ENCODE results near the gene TUBG1.
"Not testable (repeated sequence)": the region's sequence is repeated elsewhere in the genome, so short reads cannot be mapped to it uniquely, and the experiment has no call there.

Gene TUBG1

DNA sequence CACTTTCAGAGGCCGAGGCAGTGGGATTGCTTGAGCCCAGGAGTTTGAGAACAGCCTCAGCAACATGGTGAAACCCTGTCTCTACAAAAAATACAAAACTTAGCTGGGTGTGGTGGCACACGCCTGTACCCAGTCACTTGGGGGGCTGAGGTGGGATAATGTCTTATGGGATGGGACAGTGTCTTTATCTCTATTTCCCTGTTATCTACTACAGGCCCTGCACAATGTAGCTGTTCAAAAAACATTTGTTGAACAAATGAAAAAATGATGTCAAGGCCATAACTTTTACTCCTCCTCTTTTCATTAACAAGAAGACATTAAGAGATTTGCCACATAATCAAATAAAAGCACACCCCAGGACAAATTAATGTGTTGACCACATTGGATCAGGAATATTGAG lies 13.8 kb downstream of the TUBG1 start:
- Histone ChIP-seq H3K79me2 (ENCODE audit: control insufficient read depth, insufficient read depth, low read length, poor library complexity) (no peaks in the 10 kb centered on the region), H3K4me1 (ENCODE audit: control insufficient read depth in 1 of 2, insufficient read depth in 2 of 2, low read length in 2 of 2) (no peaks in the 10 kb centered on the region), H3K27ac (ENCODE audit: low read depth, low read length) (no peak overlapping the region), H3K9ac (ENCODE audit: low read length) (no peak overlapping the region), H3K14ac (ENCODE audit: low read length) (no peak overlapping the region), H3K9me3 (ENCODE audit: insufficient read depth, low read depth, low read length) (peaks cover 2% of the 10 kb centered on the region), H2AK5ac (ENCODE audit: low read length) (no peak overlapping the region), H3K23ac (ENCODE audit: low read length) (no peak overlapping the region), H4K8ac (ENCODE audit: low read depth, low read length) (no peak overlapping the region), H4K91ac (ENCODE audit: low read depth, low read length) (no peak overlapping the region), H3K4ac (ENCODE audit: low read depth, low read length) (no peak overlapping the region), H3K36me3 (ENCODE audit: control insufficient read depth in 1 of 2, insufficient read depth in 2 of 2, low read length in 2 of 2) (no peaks in the 10 kb centered on the region), H3K18ac (ENCODE audit: low read length) (no peak overlapping the region), H2AFZ (ENCODE audit: insufficient read depth, low read length, poor library complexity) (no peak overlapping the region), H2BK5ac (ENCODE audit: low read depth, low read length, poor library complexity) (no peak overlapping the region), H3K4me2 (ENCODE audit: low read length) (no peak overlapping the region), H2BK120ac (ENCODE audit: insufficient read depth, low read length, poor library complexity) (no peak overlapping the region), H2BK12ac (ENCODE audit: low read length) (no peak overlapping the region), H3K79me1 (ENCODE audit: low read length) (no peaks in the 10 kb centered on the region), H3K4me3 (ENCODE audit: low read depth, low read length) (no peak overlapping the region), H3K27me3 (ENCODE audit: insufficient read depth, low read length) (no peaks in the 10 kb centered on the region), H4K12ac (ENCODE audit: low read depth, low read length) (no peak overlapping the region)
- DNase-seq, result no peak
- WGBS (ENCODE audit: extremely low coverage, insufficient coverage, insufficient read length), result no CpG with 5 or more reads among the region's 2 CpGs

DNA sequence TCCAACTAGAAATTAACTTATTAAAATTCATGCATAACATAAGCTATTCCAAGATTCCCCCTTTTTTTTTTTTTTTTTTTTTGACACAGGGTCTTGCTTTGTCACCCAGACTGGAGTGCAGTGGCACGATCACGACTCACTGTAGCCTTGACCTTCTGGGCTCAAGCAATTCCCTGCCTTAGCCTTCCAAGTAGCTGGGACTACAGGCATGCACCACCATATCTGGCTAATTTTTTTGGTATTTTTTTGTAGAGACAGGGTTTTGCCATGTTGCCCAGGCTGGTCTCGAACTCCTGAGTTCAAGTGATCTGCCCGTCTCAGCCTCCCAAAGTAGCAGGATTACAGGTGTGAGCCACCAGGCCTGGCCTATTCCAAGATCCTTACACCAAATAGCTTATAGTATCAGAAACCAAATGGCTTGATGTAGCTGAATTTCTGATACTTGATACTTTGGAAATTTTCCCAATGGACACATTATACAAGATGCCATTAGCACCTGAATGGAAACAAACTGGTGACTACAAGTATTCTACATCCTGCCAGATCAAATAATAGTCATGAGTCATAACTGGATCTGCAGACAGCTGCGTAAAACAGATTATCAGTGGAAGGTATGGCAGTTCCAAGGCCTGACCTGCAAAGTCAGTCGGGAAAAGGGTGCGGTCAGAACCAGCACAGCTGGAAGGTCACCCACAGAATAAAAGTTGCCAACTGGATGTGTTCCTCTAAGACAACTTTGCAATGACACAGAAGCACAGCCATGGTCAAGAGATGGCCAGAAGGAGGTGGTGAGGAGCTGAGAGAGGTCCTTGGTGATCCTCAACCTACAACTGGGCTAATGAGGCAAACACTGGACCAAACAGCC lies 14.5 kb downstream of the TUBG1 start:
- Histone ChIP-seq H3K4me3 (ENCODE audit: low read depth, low read length) (no peak overlapping the region), H3K79me2 (ENCODE audit: control insufficient read depth, insufficient read depth, low read length, poor library complexity) (no peaks in the 10 kb centered on the region), H2BK12ac (ENCODE audit: low read length) (no peak overlapping the region), H3K9me3 (ENCODE audit: insufficient read depth, low read depth, low read length) (peaks cover 2% of the 10 kb centered on the region), H3K14ac (ENCODE audit: low read length) (no peak overlapping the region), H3K27me3 (ENCODE audit: insufficient read depth, low read length) (no peaks in the 10 kb centered on the region), H3K36me3 (ENCODE audit: control insufficient read depth in 1 of 2, insufficient read depth in 2 of 2, low read length in 2 of 2) (no peaks in the 10 kb centered on the region), H3K4ac (ENCODE audit: low read depth, low read length) (no peak overlapping the region), H4K8ac (ENCODE audit: low read depth, low read length) (no peak overlapping the region), H3K18ac (ENCODE audit: low read length) (no peak overlapping the region), H2AK5ac (ENCODE audit: low read length) (no peak overlapping the region), H3K4me2 (ENCODE audit: low read length) (no peak overlapping the region), H3K4me1 (ENCODE audit: control insufficient read depth in 1 of 2, insufficient read depth in 2 of 2, low read length in 2 of 2) (no peaks in the 10 kb centered on the region), H3K9ac (ENCODE audit: low read length) (no peak overlapping the region), H2BK5ac (ENCODE audit: low read depth, low read length, poor library complexity) (no peak overlapping the region), H4K91ac (ENCODE audit: low read depth, low read length) (no peak overlapping the region), H3K27ac (ENCODE audit: low read depth, low read length) (no peak overlapping the region), H2BK120ac (ENCODE audit: insufficient read depth, low read length, poor library complexity) (no peak overlapping the region), H2AFZ (ENCODE audit: insufficient read depth, low read length, poor library complexity) (no peak overlapping the region), H3K23ac (ENCODE audit: low read length) (no peak overlapping the region), H3K79me1 (ENCODE audit: low read length) (no peaks in the 10 kb centered on the region), H4K12ac (ENCODE audit: low read depth, low read length) (no peak overlapping the region)
- DNase-seq, result no peak
- WGBS (ENCODE audit: extremely low coverage, insufficient coverage, insufficient read length), result no CpG with 5 or more reads among the region's 7 CpGs

DNA sequence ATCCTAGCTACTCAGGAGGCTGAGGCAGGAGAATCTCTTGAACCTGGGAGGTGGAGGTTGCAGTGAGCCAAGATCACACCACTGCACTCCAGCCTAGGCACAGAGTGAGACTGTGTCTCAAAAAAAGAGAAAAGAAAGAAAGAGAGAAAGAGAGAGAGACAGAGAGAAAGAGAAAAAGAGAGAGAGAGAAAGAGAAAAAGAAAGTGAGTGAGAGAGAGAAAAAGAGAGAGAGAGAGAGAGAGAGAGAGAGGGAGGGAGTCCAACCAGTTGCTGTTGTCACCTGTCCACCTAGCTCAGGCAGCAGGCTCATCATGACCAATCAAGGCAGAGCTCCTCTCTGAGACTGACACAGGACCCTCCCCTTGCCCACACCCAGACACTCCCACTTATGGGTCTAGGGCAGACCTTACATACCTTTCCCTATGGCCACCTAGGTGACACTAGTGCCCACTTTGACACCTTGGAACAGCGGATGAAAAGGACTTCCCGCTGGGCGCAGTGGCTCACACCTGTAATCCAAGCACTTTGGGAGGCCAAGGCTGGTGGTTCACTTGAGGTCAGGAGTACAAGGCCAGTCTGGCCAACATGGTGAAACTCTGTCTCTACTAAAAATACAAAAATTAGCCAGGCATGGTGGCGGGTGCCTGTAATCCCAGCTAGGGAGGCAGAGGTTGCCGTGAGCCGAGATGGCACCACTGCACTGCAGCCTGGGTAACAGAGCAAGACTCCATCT lies 17.7 kb downstream of the TUBG1 start:
- not testable (repeated sequence) for H3K79me2 ChIP-seq (ENCODE audit: control insufficient read depth, insufficient read depth, low read length, poor library complexity); H4K91ac ChIP-seq (ENCODE audit: low read depth, low read length); H3K27ac ChIP-seq (ENCODE audit: low read depth, low read length); H3K27me3 ChIP-seq (ENCODE audit: insufficient read depth, low read length); H3K4me3 ChIP-seq (ENCODE audit: low read depth, low read length); H3K18ac ChIP-seq (ENCODE audit: low read length); DNase-seq; H4K12ac ChIP-seq (ENCODE audit: low read depth, low read length); H3K23ac ChIP-seq (ENCODE audit: low read length); H3K14ac ChIP-seq (ENCODE audit: low read length); H3K4me1 ChIP-seq (ENCODE audit: control insufficient read depth in 1 of 2, insufficient read depth in 2 of 2, low read length in 2 of 2); H3K4me2 ChIP-seq (ENCODE audit: low read length); H2BK120ac ChIP-seq (ENCODE audit: insufficient read depth, low read length, poor library complexity); H2AK5ac ChIP-seq (ENCODE audit: low read length); H2BK12ac ChIP-seq (ENCODE audit: low read length); H2AFZ ChIP-seq (ENCODE audit: insufficient read depth, low read length, poor library complexity); H3K9me3 ChIP-seq (ENCODE audit: insufficient read depth, low read depth, low read length); H3K9ac ChIP-seq (ENCODE audit: low read length); H3K36me3 ChIP-seq (ENCODE audit: control insufficient read depth in 1 of 2, insufficient read depth in 2 of 2, low read length in 2 of 2); H3K4ac ChIP-seq (ENCODE audit: low read depth, low read length); H3K79me1 ChIP-seq (ENCODE audit: low read length); H2BK5ac ChIP-seq (ENCODE audit: low read depth, low read length, poor library complexity); H4K8ac ChIP-seq (ENCODE audit: low read depth, low read length)
- WGBS (ENCODE audit: extremely low coverage, insufficient coverage, insufficient read length), result no CpG with 5 or more reads among the region's 6 CpGs

- Histone ChIP-seq H2BK5ac (ENCODE audit: low read depth, low read length, poor library complexity) (no peak overlapping the region), H3K4ac (ENCODE audit: low read depth, low read length) (no peak overlapping the region), H3K36me3 (ENCODE audit: control insufficient read depth in 1 of 2, insufficient read depth in 2 of 2, low read length in 2 of 2) (no peaks in the 10 kb centered on the region), H3K27me3 (ENCODE audit: insufficient read depth, low read length) (no peaks in the 10 kb centered on the region), H2BK12ac (ENCODE audit: low read length) (no peak overlapping the region), H3K79me2 (ENCODE audit: control insufficient read depth, insufficient read depth, low read length, poor library complexity) (no peaks in the 10 kb centered on the region), H2BK120ac (ENCODE audit: insufficient read depth, low read length, poor library complexity) (no peak overlapping the region), H3K4me2 (ENCODE audit: low read length) (no peak overlapping the region), H3K79me1 (ENCODE audit: low read length) (no peaks in the 10 kb centered on the region), H3K9me3 (ENCODE audit: insufficient read depth, low read depth, low read length) (peaks cover 2% of the 10 kb centered on the region), H4K8ac (ENCODE audit: low read depth, low read length) (no peak overlapping the region), H3K23ac (ENCODE audit: low read length) (no peak overlapping the region), H3K9ac (ENCODE audit: low read length) (no peak overlapping the region), H3K4me3 (ENCODE audit: low read depth, low read length) (no peak overlapping the region), H3K18ac (ENCODE audit: low read length) (no peak overlapping the region), H4K91ac (ENCODE audit: low read depth, low read length) (no peak overlapping the region), H2AFZ (ENCODE audit: insufficient read depth, low read length, poor library complexity) (no peak overlapping the region), H2AK5ac (ENCODE audit: low read length) (no peak overlapping the region), H3K14ac (ENCODE audit: low read length) (no peak overlapping the region), H4K12ac (ENCODE audit: low read depth, low read length) (no peak overlapping the region), H3K4me1 (ENCODE audit: control insufficient read depth in 1 of 2, insufficient read depth in 2 of 2, low read length in 2 of 2) (no peaks in the 10 kb centered on the region), H3K27ac (ENCODE audit: low read depth, low read length) (no peak overlapping the region)
- peak in 1 of 2 donors; percentile 40 for DNase-seq
- no CpG with 5 or more reads among the region's 3 CpGs for WGBS (ENCODE audit: extremely low coverage, insufficient coverage, insufficient read length)
Observed at GRCh38 chr17:42629411-42630009, 20.0 kb downstream of the TUBG1 start.
